ENCODE measurements around the gene GPN2.
A peak's percentile ranks its signal among the peaks of the same experiment; 100 is the strongest.

The GPN2 gene

DNA sequence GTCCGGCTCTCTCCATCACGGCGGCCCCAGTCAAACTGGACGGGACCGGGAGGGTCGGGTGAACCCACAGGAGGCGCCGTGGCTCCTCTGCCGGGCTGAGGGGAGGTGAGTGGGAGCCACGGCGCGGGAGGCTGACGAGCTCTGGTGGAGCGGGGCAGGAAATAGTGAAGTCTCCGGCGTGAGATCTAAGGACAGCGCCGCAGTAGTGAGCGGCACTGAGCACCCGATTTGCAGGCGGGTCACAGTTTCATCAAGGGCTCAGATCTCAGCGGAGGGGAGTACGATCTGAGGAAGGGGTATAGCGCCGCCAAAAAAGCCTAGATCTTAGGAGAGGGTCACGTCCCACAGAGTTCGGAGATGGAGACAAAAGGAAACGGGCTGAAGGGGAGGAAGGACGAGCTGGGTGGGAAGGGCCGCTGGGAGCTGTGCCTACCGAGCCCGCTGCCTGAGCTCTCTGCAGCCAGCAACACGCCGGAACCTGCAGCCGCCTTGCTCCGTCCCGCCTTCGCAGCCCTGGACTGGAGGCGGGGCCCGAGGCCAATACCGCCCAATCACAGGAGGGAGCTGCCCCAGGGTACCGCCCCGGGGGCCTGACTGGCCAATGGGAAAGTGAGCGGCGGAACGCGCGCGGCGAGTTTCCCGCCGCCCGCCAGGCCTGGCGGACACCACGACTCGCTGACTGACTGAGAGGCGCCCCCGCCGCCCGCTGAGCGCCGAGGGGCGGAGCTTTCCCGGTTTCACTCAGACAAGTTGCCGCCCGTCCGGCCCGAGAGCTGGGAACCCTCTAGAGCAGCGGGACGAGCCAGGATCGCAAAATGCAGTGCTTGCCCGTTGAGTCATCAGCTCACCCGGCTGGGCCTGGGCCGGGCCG lies 25.2 kb downstream of the GPN2 start (continued):
- peak; percentile 66; the same call in 1 of the 2 replicates for TF ChIP-seq PRDM10 (tag by site-specific recombination; IDR thresholded peaks at IDR 0.05)
- peak; percentile 86 for TF ChIP-seq ZIC2 (tag by site-specific recombination; IDR thresholded peaks at IDR 0.05)
- peak; percentile 69 for TF ChIP-seq ZNF843 (tag by site-specific recombination; IDR thresholded peaks at IDR 0.05)
- TF ChIP-seq PATZ1 (tag by site-specific recombination; IDR thresholded peaks at IDR 0.05) = peak; percentile 94
- TF ChIP-seq ZNF610 (tag by site-specific recombination; IDR thresholded peaks at IDR 0.05; ENCODE audit: borderline replicate concordance) = peak; percentile 97
- peak; percentile 72 for TF ChIP-seq GLIS2 (tag by site-specific recombination; IDR thresholded peaks at IDR 0.05)
- TF ChIP-seq TRIM28 (IDR thresholded peaks at IDR 0.05; ENCODE audit: borderline replicate concordance, low read length) = peak; percentile 76; the same call in 1 of the 2 replicates
- peak; percentile 62 for TF ChIP-seq ZFHX2 (tag by site-specific recombination; conservative IDR thresholded peaks at IDR 0.05)
- no peak; the same call in 1 of the 2 replicates for TF ChIP-seq YY2 (tag by site-specific recombination; IDR thresholded peaks at IDR 0.05)
- no peak for TF ChIP-seq ZNF114 (tag by site-specific recombination; IDR thresholded peaks at IDR 0.05)
- peak; percentile 48; the same call in 1 of the 2 replicates for TF ChIP-seq INSM2 (tag by site-specific recombination; IDR thresholded peaks at IDR 0.05)
- TF ChIP-seq ZFP69B (tag by site-specific recombination; IDR thresholded peaks at IDR 0.05) = peak; percentile 75; the same call in 1 of the 2 replicates
- no peak for TF ChIP-seq ZNF510 (tag by site-specific recombination; IDR thresholded peaks at IDR 0.05; ENCODE audit: insufficient replicate concordance)
- TF ChIP-seq SP7 (tag by site-specific recombination; IDR thresholded peaks at IDR 0.05) = peak; percentile 77
- no peak for TF ChIP-seq ZNF23 (tag by site-specific recombination; IDR thresholded peaks at IDR 0.05; ENCODE audit: borderline replicate concordance)
- no peak for TF ChIP-seq ATF2 (tag by site-specific recombination; IDR thresholded peaks at IDR 0.05; ENCODE audit: low read depth)
- TF ChIP-seq KLF10 (tag by site-specific recombination; IDR thresholded peaks at IDR 0.05) = peak; percentile 48; the same call in 1 of the 2 replicates
- TF ChIP-seq GLIS1 (tag by site-specific recombination; IDR thresholded peaks at IDR 0.05) = 0 out of 2 replicates have a peak, but pooled peaks have one; percentile 22
- peak; percentile 98 for TF ChIP-seq IKZF3 (tag by site-specific recombination; IDR thresholded peaks at IDR 0.05)
- no peak for TF ChIP-seq ZNF280D (tag by site-specific recombination; IDR thresholded peaks at IDR 0.05)
- TF ChIP-seq ZNF560 (tag by site-specific recombination; IDR thresholded peaks at IDR 0.05; ENCODE audit: borderline replicate concordance) = no peak
- peak; percentile 41; the same call in 1 of the 2 replicates for TF ChIP-seq KLF9 (tag by site-specific recombination; IDR thresholded peaks at IDR 0.05; ENCODE audit: low read depth)
- TF ChIP-seq ZNF121 (tag by site-specific recombination; IDR thresholded peaks at IDR 0.05) = no peak
- TF ChIP-seq ZNF391 (tag by site-specific recombination; IDR thresholded peaks at IDR 0.05; ENCODE audit: borderline replicate concordance, low read depth) = peak; percentile 95
- no peak for TF ChIP-seq ZNF169 (tag by site-specific recombination; IDR thresholded peaks at IDR 0.05)
- peak; percentile 80; the same call in 1 of the 2 replicates for TF ChIP-seq GLI4 (tag by site-specific recombination; IDR thresholded peaks at IDR 0.05)
- peak; percentile 45; the same call in 1 of the 2 replicates for TF ChIP-seq ZBTB7A (tag by site-specific recombination; IDR thresholded peaks at IDR 0.05; ENCODE audit: low read depth)

Measured in HEK293 (cell line).